Colonic mucosa (tissue), 4 donors: Measurements from ENCODE around the gene MRPS9. TPM values are rescaled to one million over a fixed set of nuclear protein-coding genes. Genes with fewer than 3 reads are reported as not detected.

Source experiments
- DNase-seq: peaks from one replicate; pipeline ENCODE4 v3.0.0-alpha.2; 2020
- H3K27ac ChIP-seq: fragments of 200-600 bp; one replicate; pipeline ENCODE4 v1.8.0; 2021
- H3K27me3 ChIP-seq: fragments of 200-600 bp; one replicate; pipeline ENCODE4 v1.8.0; 2021
- H3K36me3 ChIP-seq: fragments of 200-600 bp; one replicate; pipeline ENCODE4 v1.8.0; 2021
- H3K4me1 ChIP-seq: fragments of 200-600 bp; one replicate; pipeline ENCODE4 v1.8.0; 2021; ENCODE audit warnings: mild to moderate bottlenecking
- H3K4me3 ChIP-seq: fragments of 200-600 bp; one replicate; pipeline ENCODE4 v1.8.0; 2021
- H3K9ac ChIP-seq, 2 donors: one replicate each; pipeline ENCODE4 v1.7.0; 2013; ENCODE audit warnings: control low read depth in 2 of 2, low read depth in 2 of 2, low read length in 2 of 2
- H3K9me3 ChIP-seq: fragments of 200-600 bp; one replicate; pipeline ENCODE4 v1.8.0; 2021
- intact Hi-C: fragments of 100-400 bp; cut with DNase I; formaldehyde crosslinking; loops from one replicate; pipeline ENCODE4 v1.14.1; 2022
- total RNA-seq, 2 donors: library from RNA; stranded (reverse); fragmentation: NEBNext Ultra II Directional in 1 of 2; extraction: Animal tissue kit (Norgen Biotek cat#: 25700) in 1 of 2; gene quantifications; one replicate each; pipeline ENCODE4 v1.2.1, GENCODE V29; 2021
- TF ChIP-seq, protein P1 (sequence below): fragments of 200-600 bp; IDR thresholded peaks from one replicate; pipeline ENCODE4 v1.8.0; 2022; ENCODE audit warnings: antibody characterized with exemption, mild to moderate bottlenecking
- donor health status: healthy.
- donor health status: DM: no; HTN: no; CAD: no.
- donor health status: DM: no; HTN: no; CAD: no.

Gene MRPS9
- total RNA-seq, 2 donors from 2014 or later, result 33.4 to 48.4 TPM

DNA sequence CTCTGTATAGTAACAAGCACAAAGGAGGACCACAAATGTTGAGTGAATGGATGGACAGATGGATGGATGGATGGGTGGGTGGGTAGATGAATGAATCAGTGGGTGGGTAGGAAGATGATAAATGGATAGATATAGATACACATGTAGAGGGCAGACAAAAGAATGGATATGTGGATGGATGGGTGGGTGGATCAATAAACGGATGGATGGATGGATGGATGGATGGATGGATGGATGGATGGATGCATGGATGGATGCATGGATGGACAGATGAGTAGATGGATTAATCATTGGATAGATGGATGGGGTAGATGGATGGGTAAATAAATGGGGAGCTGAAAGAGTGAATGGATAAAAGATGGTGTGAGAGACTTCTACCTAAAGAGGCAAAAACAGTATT is 111.4 kb downstream of the MRPS9 start:
- TF ChIP-seq, protein P1, sequence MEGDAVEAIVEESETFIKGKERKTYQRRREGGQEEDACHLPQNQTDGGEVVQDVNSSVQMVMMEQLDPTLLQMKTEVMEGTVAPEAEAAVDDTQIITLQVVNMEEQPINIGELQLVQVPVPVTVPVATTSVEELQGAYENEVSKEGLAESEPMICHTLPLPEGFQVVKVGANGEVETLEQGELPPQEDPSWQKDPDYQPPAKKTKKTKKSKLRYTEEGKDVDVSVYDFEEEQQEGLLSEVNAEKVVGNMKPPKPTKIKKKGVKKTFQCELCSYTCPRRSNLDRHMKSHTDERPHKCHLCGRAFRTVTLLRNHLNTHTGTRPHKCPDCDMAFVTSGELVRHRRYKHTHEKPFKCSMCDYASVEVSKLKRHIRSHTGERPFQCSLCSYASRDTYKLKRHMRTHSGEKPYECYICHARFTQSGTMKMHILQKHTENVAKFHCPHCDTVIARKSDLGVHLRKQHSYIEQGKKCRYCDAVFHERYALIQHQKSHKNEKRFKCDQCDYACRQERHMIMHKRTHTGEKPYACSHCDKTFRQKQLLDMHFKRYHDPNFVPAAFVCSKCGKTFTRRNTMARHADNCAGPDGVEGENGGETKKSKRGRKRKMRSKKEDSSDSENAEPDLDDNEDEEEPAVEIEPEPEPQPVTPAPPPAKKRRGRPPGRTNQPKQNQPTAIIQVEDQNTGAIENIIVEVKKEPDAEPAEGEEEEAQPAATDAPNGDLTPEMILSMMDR, result no peak
- H3K27ac ChIP-seq, result no peak overlapping the region

More for the DNA sequence above, 111.4 kb downstream of the MRPS9 start:
- H3K36me3 ChIP-seq, result no peaks in the 10 kb centered on the region
- no peak for DNase-seq
- H3K9me3 ChIP-seq, result no peaks in the 10 kb centered on the region
- intact Hi-C loops, result no loop called here
- H3K9ac ChIP-seq, result no peak overlapping the region
- H3K4me3 ChIP-seq, result no peak overlapping the region
- H3K4me1 ChIP-seq, result no peaks in the 10 kb centered on the region
- peaks cover 8% of the 10 kb centered on the region for H3K27me3 ChIP-seq

Other genes with a start within 250 kb of the MRPS9 start
- gene POU3F3, start 184.0 kb upstream of the MRPS9 start, total RNA-seq, result under 1 TPM in 1 of 2 donors, not detected in 1; 0.42 TPM
- not detected for gene GPR45, start 203.7 kb downstream of the MRPS9 start, total RNA-seq